ENCODE data around the gene DPYSL3. TPM values are rescaled to one million over a fixed set of nuclear protein-coding genes. Genes with fewer than 3 reads are reported as not detected.

DPYSL3 gene
- total and polyA plus RNA-seq, 12 donors = 3.5 to 49.7 (median 13.1) TPM

DNA sequence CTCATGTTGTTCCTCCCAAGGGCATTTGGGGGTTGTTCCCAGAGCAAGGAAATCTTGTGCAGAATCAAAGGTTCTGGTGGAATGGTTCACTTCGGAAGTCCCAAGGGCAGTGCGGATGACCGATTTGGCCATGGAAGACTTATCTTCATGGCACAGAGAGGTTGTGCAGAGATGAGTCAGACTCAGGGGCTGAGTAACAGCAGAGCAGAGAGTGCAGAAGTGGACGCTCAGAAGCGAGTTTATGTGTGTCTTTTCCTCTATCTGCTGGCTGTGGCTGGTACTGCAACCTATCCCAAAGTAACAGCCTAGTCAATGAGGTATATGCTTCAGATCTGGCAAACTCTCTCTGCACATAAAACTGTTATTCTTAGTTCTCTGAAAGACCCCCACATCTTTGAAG, 118.1 kb downstream of the DPYSL3 start:
- 27 to 51% (median 32%) methylated on average over 5 of the region's 5 CpGs for WGBS, 4 donors
- Histone ChIP-seq H3K4me1 (replicated peaks in 1 of 2) (no peaks in the 10 kb centered on the region), H3K36me3 (replicated peaks in 1 of 2) (no peaks in the 10 kb centered on the region), H3K27ac (peak overlapping the region in 2 of 5 donors; percentile 35 to 53), H3K27me3 (no peaks in the 10 kb centered on the region), H3K9me3 (replicated peaks in 1 of 3) (no peaks in the 10 kb centered on the region), H3K4me3 (no peak overlapping the region)
- DNase-seq = peak; percentile 76 to 91 (median 89)
- no peak for TF ChIP-seq POLR2A (IDR thresholded peaks at IDR 0.05)
- TF ChIP-seq, protein P1, sequence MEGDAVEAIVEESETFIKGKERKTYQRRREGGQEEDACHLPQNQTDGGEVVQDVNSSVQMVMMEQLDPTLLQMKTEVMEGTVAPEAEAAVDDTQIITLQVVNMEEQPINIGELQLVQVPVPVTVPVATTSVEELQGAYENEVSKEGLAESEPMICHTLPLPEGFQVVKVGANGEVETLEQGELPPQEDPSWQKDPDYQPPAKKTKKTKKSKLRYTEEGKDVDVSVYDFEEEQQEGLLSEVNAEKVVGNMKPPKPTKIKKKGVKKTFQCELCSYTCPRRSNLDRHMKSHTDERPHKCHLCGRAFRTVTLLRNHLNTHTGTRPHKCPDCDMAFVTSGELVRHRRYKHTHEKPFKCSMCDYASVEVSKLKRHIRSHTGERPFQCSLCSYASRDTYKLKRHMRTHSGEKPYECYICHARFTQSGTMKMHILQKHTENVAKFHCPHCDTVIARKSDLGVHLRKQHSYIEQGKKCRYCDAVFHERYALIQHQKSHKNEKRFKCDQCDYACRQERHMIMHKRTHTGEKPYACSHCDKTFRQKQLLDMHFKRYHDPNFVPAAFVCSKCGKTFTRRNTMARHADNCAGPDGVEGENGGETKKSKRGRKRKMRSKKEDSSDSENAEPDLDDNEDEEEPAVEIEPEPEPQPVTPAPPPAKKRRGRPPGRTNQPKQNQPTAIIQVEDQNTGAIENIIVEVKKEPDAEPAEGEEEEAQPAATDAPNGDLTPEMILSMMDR (IDR thresholded peaks at IDR 0.05) = peak; percentile 61 to 85 (median 74)
- intact Hi-C loops (cut with DNase I) = loop anchor here in 1 of 2 donors (10.0 kb wide), 1 partner anchor 167 kb away; no protein-coding TSS in a partner anchor

DNA sequence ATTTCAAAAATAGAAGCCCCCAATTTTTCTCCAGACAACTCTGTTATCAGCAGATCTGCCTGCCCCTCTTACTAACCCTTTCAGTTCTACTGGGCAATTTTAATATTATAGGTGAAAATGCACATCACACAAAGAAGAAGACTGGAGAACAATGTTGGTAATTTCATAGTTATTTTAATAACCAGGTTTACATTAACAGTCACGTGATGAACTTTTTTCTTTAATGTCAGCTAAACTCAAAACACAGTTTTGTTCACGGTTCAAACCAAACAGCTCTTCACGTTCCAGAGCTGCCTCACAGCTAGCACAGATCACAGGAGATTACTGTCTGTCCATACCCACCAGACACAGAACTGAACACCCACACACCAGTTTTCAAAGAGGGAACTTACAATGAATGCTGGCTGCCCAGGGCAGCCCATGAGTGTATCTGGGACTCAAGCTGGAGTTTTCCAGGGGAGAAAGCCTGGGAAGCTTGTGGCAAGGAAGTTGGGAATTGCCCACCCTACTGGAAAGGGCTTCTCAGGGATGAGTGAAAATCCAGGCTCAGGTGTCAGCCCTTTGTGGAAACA, 119.1 kb downstream of the DPYSL3 start:
- intact Hi-C loops (cut with DNase I) = loop anchor here in 1 of 2 donors (10.0 kb wide), 1 partner anchor 166 kb away; no protein-coding TSS in a partner anchor
- no peak overlapping the region for H3K27ac ChIP-seq
- H3K4me3 ChIP-seq = no peak overlapping the region
- no peak for TF ChIP-seq POLR2A (IDR thresholded peaks at IDR 0.05)
- TF ChIP-seq, protein P1 (IDR thresholded peaks at IDR 0.05) = no peak
- WGBS, 4 donors = 84 to 91% (median 86%) methylated on average over 3 of the region's 3 CpGs
- H3K9me3 ChIP-seq (replicated peaks in 1 of 3) = no peaks in the 10 kb centered on the region
- H3K4me1 ChIP-seq (replicated peaks in 1 of 2) = no peaks in the 10 kb centered on the region
- no peaks in the 10 kb centered on the region for H3K27me3 ChIP-seq
- DNase-seq = no peak
- no peaks in the 10 kb centered on the region for H3K36me3 ChIP-seq (replicated peaks in 1 of 2)

DNA sequence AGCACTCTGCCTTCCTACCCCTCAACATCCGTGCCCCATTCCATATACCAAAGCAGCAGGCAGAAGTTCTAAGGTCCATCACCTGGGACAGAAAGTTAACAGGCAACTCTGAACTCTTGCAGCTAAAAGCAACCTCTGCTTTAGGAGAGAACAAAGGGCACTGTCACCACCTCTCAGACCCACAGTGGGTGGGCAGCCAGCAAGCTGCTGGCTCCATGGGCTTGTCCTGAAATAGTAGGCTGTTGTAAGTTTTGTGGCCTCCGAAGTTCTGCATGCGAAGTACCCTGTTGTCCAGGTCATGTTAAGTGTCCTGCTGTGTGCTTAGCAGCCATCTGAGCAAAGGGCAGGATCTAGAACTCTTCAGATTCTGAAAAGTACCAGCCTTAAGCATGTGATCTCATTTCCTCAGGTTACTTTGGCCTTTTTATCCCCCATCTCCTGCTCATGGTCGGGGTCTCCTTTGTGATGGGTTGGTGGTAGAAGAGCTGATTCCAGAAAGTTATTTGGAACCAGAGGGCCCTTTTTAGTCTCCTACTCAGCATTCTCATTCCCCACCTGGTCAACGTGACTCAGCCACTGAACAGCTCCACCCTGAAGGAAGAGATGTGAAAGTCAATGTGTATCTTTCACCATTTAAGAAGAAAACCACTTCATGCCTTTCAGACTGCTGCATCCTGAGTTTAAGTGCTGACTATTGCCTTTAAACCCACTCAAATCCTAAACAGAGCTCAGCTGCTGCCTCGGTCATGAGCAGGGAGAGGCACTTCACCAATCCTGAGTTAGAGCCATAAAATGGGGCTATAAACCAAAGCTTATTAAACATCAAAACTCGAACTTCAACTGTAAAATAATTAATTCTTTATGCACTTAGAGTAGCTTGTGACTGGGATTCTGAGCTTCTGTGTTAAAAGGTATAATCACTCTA, 121.4 kb downstream of the DPYSL3 start:
- H3K27me3 ChIP-seq = no peaks in the 10 kb centered on the region
- no peaks in the 10 kb centered on the region for H3K9me3 ChIP-seq (replicated peaks in 1 of 3)
- no peaks in the 10 kb centered on the region for H3K4me1 ChIP-seq (replicated peaks in 1 of 2)
- H3K36me3 ChIP-seq (replicated peaks in 1 of 2) = no peaks in the 10 kb centered on the region
- no peak for DNase-seq
- H3K4me3 ChIP-seq = no peak overlapping the region
- intact Hi-C loops (cut with DNase I) = no loop called here
- WGBS, 4 donors = 79 to 85% (median 83%) methylated on average over 5 to 7 of the region's 7 CpGs
- TF ChIP-seq, protein P1 (IDR thresholded peaks at IDR 0.05) = no peak
- no peak for TF ChIP-seq POLR2A (IDR thresholded peaks at IDR 0.05)
- no peak overlapping the region for H3K27ac ChIP-seq

DNA sequence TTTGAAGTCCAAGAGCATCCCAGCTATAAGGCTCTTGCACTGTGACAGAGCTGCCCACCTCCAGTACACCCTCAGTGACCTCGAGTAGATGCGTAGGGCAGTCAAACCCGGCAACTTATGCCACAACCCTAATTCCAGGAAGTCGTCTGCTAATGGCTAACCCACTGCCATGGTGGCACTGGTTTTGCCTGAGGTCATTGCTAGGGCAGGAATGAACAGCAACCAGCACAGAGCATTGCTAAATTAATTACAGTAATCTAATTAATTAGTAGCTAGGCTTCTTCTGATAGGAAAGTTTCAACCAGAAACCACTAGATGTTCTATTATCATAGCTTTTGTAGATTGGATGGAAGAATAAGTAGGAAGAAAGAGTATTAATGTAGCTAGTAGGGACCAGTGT, 122.8 kb downstream of the DPYSL3 start:
- Histone ChIP-seq H3K27me3 (no peaks in the 10 kb centered on the region), H3K9me3 (replicated peaks in 1 of 3) (no peaks in the 10 kb centered on the region), H3K36me3 (replicated peaks in 1 of 2) (no peaks in the 10 kb centered on the region), H3K4me3 (no peak overlapping the region), H3K4me1 (replicated peaks in 1 of 2) (no peaks in the 10 kb centered on the region), H3K27ac (peak overlapping the region in 1 of 5 donors; percentile 27)
- intact Hi-C loops (cut with DNase I) = no loop called here
- DNase-seq = no peak
- 70 to 86% (median 75%) methylated on average over 4 of the region's 4 CpGs for WGBS, 4 donors
- TF ChIP-seq, protein P1 (IDR thresholded peaks at IDR 0.05) = no peak
- TF ChIP-seq POLR2A (IDR thresholded peaks at IDR 0.05) = no peak
